Measurements from ENCODE around the gene KCNK13.

KCNK13 gene

GRCh38 chr14:90114554-90114953 is 52.8 kb downstream of the KCNK13 start:
- Histone ChIP-seq H3K9me3 (replicated peaks in 1 of 11) (peaks cover 0 to 15% (median 0%) of the 10 kb centered on the region in 11 experiments; a peak in 8 of 22 replicates), H4K20me1 (peaks cover 0 to 38% (median 0%) of the 10 kb centered on the region in 11 experiments; a peak in 4 of 22 replicates), H3K4me3 (no peak overlapping the region), H3K27ac (no peak overlapping the region), H3K4me2 (no peak overlapping the region), H3K36me3 (peaks cover 0 to 46% (median 0%) of the 10 kb centered on the region in 11 experiments; a peak in 6 of 22 replicates), H3K4me1 (peaks cover 9 to 22% (median 12%) of the 10 kb centered on the region in 10 experiments; a peak in 19 of 20 replicates), H3K27me3 (no peaks in the 10 kb centered on the region), H3K9ac (no peak overlapping the region)
- no peak for TF ChIP-seq Cebpa-rat (IDR thresholded peaks at IDR 0.05)

- Histone ChIP-seq H3K27me3 (no peaks in the 10 kb centered on the region), H3K36me3 (peaks cover 0 to 58% (median 0%) of the 10 kb centered on the region in 11 experiments; a peak in 6 of 22 replicates), H4K20me1 (peaks cover 0 to 38% (median 0%) of the 10 kb centered on the region in 11 experiments; a peak in 4 of 22 replicates), H3K27ac (peak overlapping the region in 2 of 11 experiments; percentile 20 to 33; a peak in 2 of 22 replicates), H3K4me1 (peaks cover 9 to 21% (median 12%) of the 10 kb centered on the region in 10 experiments; a peak in 18 of 20 replicates), H3K4me2 (0 out of 22 replicates have a peak overlapping the region, but pooled peaks of 3 of the 11 experiments have one; percentile 46 to 59 (median 56)), H3K4me3 (no peak overlapping the region), H3K9me3 (replicated peaks in 1 of 11) (peaks cover 0 to 20% (median 3%) of the 10 kb centered on the region in 11 experiments; a peak in 10 of 22 replicates), H3K9ac (no peak overlapping the region)
- no peak for TF ChIP-seq Cebpa-rat (IDR thresholded peaks at IDR 0.05)
Measured at GRCh38 chr14:90115780-90116179, 54.0 kb downstream of the KCNK13 start.

- H4K20me1 ChIP-seq, result peaks cover 0 to 41% (median 0%) of the 10 kb centered on the region in 11 experiments; a peak in 4 of 22 replicates
- H3K9ac ChIP-seq, result no peak overlapping the region
- TF ChIP-seq Cebpa-rat (IDR thresholded peaks at IDR 0.05), result peak in 4 of 11 experiments; percentile 25 to 69 (median 36); a peak in 1 of 22 replicates
- H3K4me3 ChIP-seq, result no peak overlapping the region
- H3K9me3 ChIP-seq (replicated peaks in 1 of 11), result peaks cover 0 to 21% (median 3%) of the 10 kb centered on the region in 11 experiments; a peak in 10 of 22 replicates
- peaks cover 9 to 18% (median 12%) of the 10 kb centered on the region in 10 experiments; a peak in 18 of 20 replicates for H3K4me1 ChIP-seq
- peak overlapping the region in 10 of 11 experiments; percentile 11 to 61 (median 48); a peak in 17 of 22 replicates for H3K4me2 ChIP-seq
- H3K27me3 ChIP-seq, result no peaks in the 10 kb centered on the region
- H3K27ac ChIP-seq, result peak overlapping the region in 2 of 11 experiments; percentile 20 to 33; a peak in 2 of 22 replicates
- peaks cover 0 to 65% (median 0%) of the 10 kb centered on the region in 11 experiments; a peak in 6 of 22 replicates for H3K36me3 ChIP-seq
Measured at GRCh38 chr14:90116444-90116843, 54.6 kb downstream of the KCNK13 start.

- Histone ChIP-seq H3K4me3 (no peak overlapping the region), H3K27me3 (no peaks in the 10 kb centered on the region), H3K27ac (no peak overlapping the region), H3K4me1 (peaks cover 3 to 12% (median 10%) of the 10 kb centered on the region in 10 experiments; a peak in 16 of 20 replicates), H3K4me2 (no peak overlapping the region), H3K36me3 (peaks cover 0 to 67% (median 0%) of the 10 kb centered on the region in 11 experiments; a peak in 6 of 22 replicates), H4K20me1 (peaks cover 0 to 48% (median 0%) of the 10 kb centered on the region in 11 experiments; a peak in 4 of 22 replicates), H3K9ac (no peak overlapping the region), H3K9me3 (replicated peaks in 1 of 11) (peaks cover 0 to 21% (median 3%) of the 10 kb centered on the region in 11 experiments; a peak in 10 of 22 replicates)
- no peak for TF ChIP-seq Cebpa-rat (IDR thresholded peaks at IDR 0.05)
Measured at GRCh38 chr14:90118027-90118426, 56.2 kb downstream of the KCNK13 start.

GRCh38 chr14:90126260-90126659 is 64.5 kb downstream of the KCNK13 start:
- Histone ChIP-seq H3K4me2 (peak overlapping the region in 7 of 11 experiments; percentile 5 to 38 (median 30); a peak in 8 of 22 replicates), H3K9me3 (replicated peaks in 1 of 11) (peaks cover 0 to 18% (median 6%) of the 10 kb centered on the region in 11 experiments; a peak in 9 of 22 replicates), H3K27me3 (no peaks in the 10 kb centered on the region), H3K9ac (no peak overlapping the region), H3K4me3 (peak overlapping the region in 1 of 10 experiments; percentile 7; a peak in 1 of 20 replicates), H3K36me3 (peaks cover 0 to 51% (median 0%) of the 10 kb centered on the region in 11 experiments; a peak in 6 of 22 replicates), H3K27ac (no peak overlapping the region), H3K4me1 (peaks cover 0 to 13% (median 7%) of the 10 kb centered on the region in 10 experiments; a peak in 11 of 20 replicates), H4K20me1 (peaks cover 0 to 46% (median 0%) of the 10 kb centered on the region in 11 experiments; a peak in 3 of 22 replicates)
- TF ChIP-seq Cebpa-rat (IDR thresholded peaks at IDR 0.05), result no peak

- H3K27ac ChIP-seq, result no peak overlapping the region
- no peak overlapping the region for H3K9ac ChIP-seq
- H3K4me2 ChIP-seq, result no peak overlapping the region
- H4K20me1 ChIP-seq, result peaks cover 0 to 21% (median 0%) of the 10 kb centered on the region in 11 experiments; a peak in 4 of 22 replicates
- peaks cover 0 to 78% (median 0%) of the 10 kb centered on the region in 11 experiments; a peak in 6 of 22 replicates for H3K36me3 ChIP-seq
- H3K4me3 ChIP-seq, result no peak overlapping the region
- H3K27me3 ChIP-seq, result no peaks in the 10 kb centered on the region
- 0 out of 22 replicates have a peak, but pooled peaks of 1 of the 11 experiments have one; percentile 15 for TF ChIP-seq Cebpa-rat (IDR thresholded peaks at IDR 0.05)
- H3K4me1 ChIP-seq, result no peaks in the 10 kb centered on the region
- H3K9me3 ChIP-seq (replicated peaks in 1 of 11), result peaks cover 0 to 4% (median 0%) of the 10 kb centered on the region in 11 experiments; a peak in 3 of 22 replicates
Measured at GRCh38 chr14:90132821-90133570, 71.2 kb downstream of the KCNK13 start.

GRCh38 chr14:90136904-90137303 is 75.1 kb downstream of the KCNK13 start:
- H3K36me3 ChIP-seq, result peaks cover 0 to 41% (median 0%) of the 10 kb centered on the region in 11 experiments; a peak in 6 of 22 replicates
- H3K4me1 ChIP-seq, result peaks cover 8 to 23% (median 13%) of the 10 kb centered on the region in 10 experiments; a peak in 19 of 20 replicates
- H3K9me3 ChIP-seq (replicated peaks in 1 of 11), result peaks cover 0 to 12% (median 0%) of the 10 kb centered on the region in 11 experiments; a peak in 5 of 22 replicates
- H3K4me2 ChIP-seq, result no peak overlapping the region
- no peak for TF ChIP-seq Cebpa-rat (IDR thresholded peaks at IDR 0.05)
- peaks cover 0 to 30% (median 0%) of the 10 kb centered on the region in 11 experiments; a peak in 4 of 22 replicates for H4K20me1 ChIP-seq
- H3K27ac ChIP-seq, result no peak overlapping the region
- H3K9ac ChIP-seq, result no peak overlapping the region
- H3K4me3 ChIP-seq, result no peak overlapping the region
- H3K27me3 ChIP-seq, result no peaks in the 10 kb centered on the region

GRCh38 chr14:90137807-90138206 is 76.0 kb downstream of the KCNK13 start:
- no peak for TF ChIP-seq Cebpa-rat (IDR thresholded peaks at IDR 0.05)
- H3K4me2 ChIP-seq, result no peak overlapping the region

More at GRCh38 chr14:90137807-90138206, 76.0 kb downstream of the KCNK13 start:
- H3K9ac ChIP-seq, result no peak overlapping the region
- H4K20me1 ChIP-seq, result peaks cover 0 to 35% (median 0%) of the 10 kb centered on the region in 11 experiments; a peak in 4 of 22 replicates
- peaks cover 8 to 23% (median 13%) of the 10 kb centered on the region in 10 experiments; a peak in 19 of 20 replicates for H3K4me1 ChIP-seq
- no peak overlapping the region for H3K27ac ChIP-seq
- H3K27me3 ChIP-seq, result no peaks in the 10 kb centered on the region
- H3K36me3 ChIP-seq, result peaks cover 0 to 39% (median 0%) of the 10 kb centered on the region in 11 experiments; a peak in 6 of 22 replicates
- H3K4me3 ChIP-seq, result no peak overlapping the region
- H3K9me3 ChIP-seq (replicated peaks in 1 of 11), result peaks cover 0 to 12% (median 0%) of the 10 kb centered on the region in 11 experiments; a peak in 5 of 22 replicates
